Upper lobe of left lung (tissue), 4 donors: ENCODE measurements around the gene NUP153.

Experiments
- EP300 ChIP-seq, 4 donors: sonication (generic); formaldehyde crosslinking; IDR thresholded peaks; one replicate each; pipeline ENCODE4 v1.5.1; 2017; ENCODE audit warnings: antibody characterized with exemption in 4 of 4, control low read depth in 2 of 4
- POLR2A ChIP-seq, 4 donors: fragments of 450-650 bp; IDR thresholded peaks; one replicate each; pipeline ENCODE4 v1.5.1; 2016 to 2017; ENCODE audit warnings: antibody characterized with exemption in 4 of 4, mild to moderate bottlenecking in 2 of 4
- POLR2AphosphoS5 ChIP-seq, 2 donors: sonication (generic); formaldehyde crosslinking; IDR thresholded peaks; one replicate each; pipeline ENCODE4 v1.5.1; 2017; ENCODE audit warnings: antibody characterized with exemption in 2 of 2
- TF ChIP-seq, protein P1 (sequence below), 6 experiments: fragments of 450-650 bp in 4 of 6; fragments of 200-600 bp in 2 of 6; sonication (generic) in 2 of 6; IDR thresholded peaks; one replicate each; pipeline ENCODE4 v1.5.1; 2016 to 2019; ENCODE audit warnings: antibody characterized with exemption in 6 of 6

DNA sequence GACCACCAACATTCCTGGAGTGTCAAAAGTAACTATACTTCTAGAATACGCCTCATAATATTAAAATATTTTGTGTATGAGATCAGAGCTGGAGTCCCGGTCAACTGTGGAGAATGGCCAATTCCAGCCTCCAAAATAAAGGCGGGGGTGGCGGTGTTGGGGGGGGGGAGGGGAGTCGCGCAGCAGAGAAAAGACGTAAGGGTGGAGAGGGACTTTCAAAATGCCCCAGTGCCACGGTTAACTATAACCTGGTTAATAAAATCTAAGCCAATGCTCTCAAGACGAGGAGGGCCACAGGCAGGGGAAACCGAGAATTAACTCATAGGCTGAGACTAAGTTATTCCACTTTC lies 1.3 kb downstream of the NUP153 start:
- TF ChIP-seq, protein P1, sequence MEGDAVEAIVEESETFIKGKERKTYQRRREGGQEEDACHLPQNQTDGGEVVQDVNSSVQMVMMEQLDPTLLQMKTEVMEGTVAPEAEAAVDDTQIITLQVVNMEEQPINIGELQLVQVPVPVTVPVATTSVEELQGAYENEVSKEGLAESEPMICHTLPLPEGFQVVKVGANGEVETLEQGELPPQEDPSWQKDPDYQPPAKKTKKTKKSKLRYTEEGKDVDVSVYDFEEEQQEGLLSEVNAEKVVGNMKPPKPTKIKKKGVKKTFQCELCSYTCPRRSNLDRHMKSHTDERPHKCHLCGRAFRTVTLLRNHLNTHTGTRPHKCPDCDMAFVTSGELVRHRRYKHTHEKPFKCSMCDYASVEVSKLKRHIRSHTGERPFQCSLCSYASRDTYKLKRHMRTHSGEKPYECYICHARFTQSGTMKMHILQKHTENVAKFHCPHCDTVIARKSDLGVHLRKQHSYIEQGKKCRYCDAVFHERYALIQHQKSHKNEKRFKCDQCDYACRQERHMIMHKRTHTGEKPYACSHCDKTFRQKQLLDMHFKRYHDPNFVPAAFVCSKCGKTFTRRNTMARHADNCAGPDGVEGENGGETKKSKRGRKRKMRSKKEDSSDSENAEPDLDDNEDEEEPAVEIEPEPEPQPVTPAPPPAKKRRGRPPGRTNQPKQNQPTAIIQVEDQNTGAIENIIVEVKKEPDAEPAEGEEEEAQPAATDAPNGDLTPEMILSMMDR (IDR thresholded peaks at IDR 0.05), result no peak
- no peak for TF ChIP-seq POLR2AphosphoS5 (IDR thresholded peaks at IDR 0.05)
- no peak for TF ChIP-seq POLR2A (IDR thresholded peaks at IDR 0.05)
- no peak for TF ChIP-seq EP300 (IDR thresholded peaks at IDR 0.05)
